Mesenteric fat pad (tissue), 1 donor: Measurements from ENCODE around the gene MDC1. TPM values are rescaled to one million over a fixed set of nuclear protein-coding genes. Genes with fewer than 3 reads are reported as not detected.

ENCODE experiments used
- DNase-seq: peaks from one replicate; pipeline ENCODE4 v3.0.0-alpha.2; 2020; ENCODE audit warnings: low spot score
- total RNA-seq: library from RNA; stranded (reverse); fragmentation: NEBNext Ultra II Directional; extraction: Animal tissue kit (Norgen Biotek cat#: 25700); gene quantifications from one replicate; pipeline ENCODE4 v1.2.1, GENCODE V29; 2021
- donor health status: DM: yes; HTN: yes; CAD: no.

MDC1 gene
- total RNA-seq, 1 donor from 2014 or later = 19.8 TPM

DNA sequence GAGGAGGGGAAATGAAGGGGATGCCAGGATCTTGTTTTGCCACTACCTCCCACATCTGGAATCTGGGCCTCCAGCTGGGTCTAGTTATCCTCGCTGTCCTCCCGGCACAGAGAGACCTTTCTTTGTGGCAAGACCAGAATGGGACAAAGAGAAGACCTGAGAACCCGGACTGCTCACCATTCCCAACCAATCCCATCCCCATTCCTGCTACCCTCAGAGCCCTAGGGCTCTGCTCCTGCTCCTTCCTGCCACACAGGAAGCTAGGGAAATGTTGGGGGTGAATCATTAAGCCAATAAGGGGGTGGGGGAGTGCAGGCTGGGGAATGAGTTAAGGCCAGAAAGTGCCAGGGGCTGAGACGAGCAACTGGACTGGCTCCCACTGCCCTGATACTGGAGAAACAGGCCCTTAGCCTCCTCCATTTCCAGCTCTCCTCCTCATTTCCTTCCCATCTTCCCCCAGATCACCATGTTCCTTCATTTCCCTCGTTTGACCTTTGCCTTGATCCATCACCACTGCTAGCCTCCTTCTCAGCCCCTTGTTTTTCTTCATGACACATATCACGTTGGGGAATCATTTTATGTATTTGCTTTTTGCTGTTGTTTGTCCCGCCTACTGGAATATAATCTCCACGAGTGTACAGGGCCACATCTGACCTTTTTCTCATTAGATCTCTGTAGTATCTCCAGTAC lies 31.9 kb upstream of the MDC1 start:
- no peak for DNase-seq

DNA sequence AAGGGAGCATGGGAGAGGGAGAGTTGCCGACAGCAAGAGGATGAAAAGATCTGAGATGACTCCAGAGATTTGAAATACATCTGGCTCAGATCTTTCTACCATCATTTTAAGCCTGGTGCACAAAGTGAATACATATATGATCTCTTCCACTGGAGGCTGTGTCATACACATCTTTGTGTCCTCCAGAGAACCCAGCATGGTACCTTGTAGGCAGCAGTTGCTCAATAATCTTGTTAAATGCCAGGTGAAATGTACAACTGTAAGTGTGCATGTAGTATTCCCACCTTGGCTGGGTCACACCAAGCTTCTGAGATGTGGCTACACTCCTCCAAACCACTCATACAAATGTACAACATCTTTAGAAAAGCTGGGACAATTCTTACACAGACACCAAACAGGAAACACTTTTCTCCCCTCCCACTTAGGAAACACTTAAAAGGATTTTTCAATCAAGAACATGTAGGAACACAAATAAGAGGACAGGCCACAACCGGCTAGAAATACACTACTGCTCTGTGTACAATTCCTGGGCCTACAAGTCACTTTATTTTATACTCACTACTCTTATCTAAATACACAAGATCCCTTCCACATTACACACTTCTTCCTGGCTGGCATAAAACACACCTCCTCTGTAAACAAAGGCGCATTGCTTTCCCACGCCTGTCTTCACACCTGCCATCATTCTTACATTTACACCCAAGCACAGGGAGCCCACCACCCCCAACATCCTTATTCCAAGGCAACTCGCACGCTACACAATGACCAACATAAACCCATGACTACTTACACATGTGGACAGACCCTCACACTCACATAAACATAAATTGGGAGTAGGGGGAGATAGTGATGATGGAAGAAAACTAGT lies 31.1 kb upstream of the MDC1 start:
- DNase-seq = no peak

DNA sequence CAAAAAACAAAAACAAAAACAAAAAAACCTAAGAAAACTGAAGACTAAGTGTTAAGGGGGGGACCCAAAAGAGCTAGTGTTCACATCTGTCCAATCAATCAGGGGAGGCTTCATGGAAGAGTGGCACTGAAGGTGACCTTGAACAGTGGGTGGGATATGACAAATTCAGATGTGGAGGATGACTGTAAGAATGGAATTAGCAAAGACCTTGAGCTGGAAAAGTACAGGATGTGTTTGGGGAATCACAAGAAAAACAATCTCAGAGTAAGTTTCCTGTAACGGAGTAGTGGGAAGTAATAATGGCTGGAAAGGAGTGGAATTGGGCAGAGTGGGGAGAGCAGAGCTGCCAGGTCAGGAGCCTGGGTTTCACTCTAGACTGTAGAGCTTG lies 30.2 kb upstream of the MDC1 start:
- DNase-seq = no peak

DNA sequence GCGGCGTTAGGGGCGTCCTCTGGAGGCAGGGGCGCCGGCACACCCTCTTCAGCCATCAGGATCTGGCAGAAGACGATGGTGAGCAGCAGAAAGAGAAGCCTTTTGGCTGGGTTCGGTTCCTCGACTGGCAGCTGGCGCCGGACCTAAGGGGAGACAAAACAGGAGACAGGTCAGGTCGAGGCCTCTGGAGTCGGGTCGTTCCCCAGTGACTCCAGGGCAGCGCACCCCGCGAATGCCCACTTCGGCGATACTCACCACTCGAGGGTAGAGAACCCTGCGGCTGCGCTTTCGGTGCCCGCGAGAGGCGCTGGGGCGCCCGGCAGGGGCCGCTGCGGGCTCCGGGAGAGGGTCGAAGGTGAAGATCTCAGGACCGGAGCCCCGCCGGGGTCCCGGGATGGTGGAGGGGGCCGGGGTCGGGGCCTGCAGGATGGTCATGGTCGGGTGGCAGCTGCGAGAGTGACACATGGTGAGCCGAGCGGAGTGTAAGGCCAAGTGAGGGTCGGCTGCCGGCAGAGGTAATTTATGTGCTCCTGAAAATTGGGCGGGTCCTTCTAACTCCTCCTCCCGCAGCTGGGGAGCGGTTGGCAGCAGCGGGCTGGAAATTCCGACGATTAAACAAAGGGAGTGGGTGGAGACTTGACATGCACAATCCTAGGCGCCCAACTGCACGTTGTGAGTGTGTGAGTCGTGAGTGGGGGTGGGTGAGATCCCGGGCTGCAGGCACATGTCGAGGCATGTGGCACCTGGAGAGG lies 27.1 kb upstream of the MDC1 start, which contains the start of gene IER3:
Gene IER3 (minus strand): TSS at position 494 of the 752 bp plus-strand sequence. CDS start 29 bp downstream, at position 465.
- DNase-seq = peak; percentile 95

DNA sequence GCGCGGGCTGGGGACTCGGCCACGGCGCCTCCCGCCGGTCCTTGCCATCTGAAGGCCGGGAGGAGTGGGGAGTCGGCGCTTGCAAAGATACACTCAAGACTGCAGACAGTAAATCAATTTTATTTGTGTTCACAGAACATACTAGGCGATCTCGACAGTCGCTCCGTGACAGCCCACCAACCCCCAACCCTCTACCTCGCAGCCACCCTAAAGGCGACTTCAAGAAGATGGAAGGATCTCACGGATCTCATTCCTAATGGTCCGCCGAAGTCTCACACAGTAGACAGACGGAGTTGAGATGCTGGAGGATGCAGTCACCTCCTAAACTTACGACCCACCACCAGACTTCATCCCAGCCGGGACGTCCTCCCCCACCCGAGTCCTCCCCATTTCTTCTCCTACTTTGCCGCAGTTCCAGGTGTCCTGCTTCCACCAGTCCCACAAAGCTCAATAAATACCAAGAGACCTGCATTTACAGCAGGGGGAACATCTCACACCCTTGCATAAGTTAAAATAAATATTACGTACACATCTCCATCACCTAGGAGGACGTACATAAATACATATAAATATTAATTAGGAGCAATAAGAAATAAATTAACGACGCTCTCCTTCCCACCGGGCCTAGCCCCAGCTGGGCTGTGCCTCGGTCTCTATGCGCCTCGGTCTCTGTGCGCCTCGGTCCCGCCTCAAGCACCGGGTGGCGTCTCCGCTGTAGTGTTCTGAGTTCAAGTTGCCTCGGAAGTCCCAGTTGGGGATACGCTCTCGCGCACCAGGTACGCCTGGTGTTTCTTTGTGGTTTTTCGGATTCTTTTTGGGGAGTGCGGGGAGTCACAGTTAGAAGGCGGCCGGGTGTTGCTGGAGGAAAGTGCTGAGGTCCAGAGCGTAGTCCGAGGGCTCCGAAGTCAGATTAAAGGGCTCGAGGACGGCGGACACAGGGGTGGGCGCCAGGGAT lies 26.3 kb upstream of the MDC1 start:
- DNase-seq = no peak

- peak; percentile 100 for DNase-seq
Measured at GRCh38 chr6:30742316-30743098, 25.4 kb upstream of the MDC1 start, which contains the start of gene FLOT1. Gene FLOT1, minus strand, starts transcription at chr6:30742687. Its CDS starts 498 bp downstream, at chr6:30742189.

DNA sequence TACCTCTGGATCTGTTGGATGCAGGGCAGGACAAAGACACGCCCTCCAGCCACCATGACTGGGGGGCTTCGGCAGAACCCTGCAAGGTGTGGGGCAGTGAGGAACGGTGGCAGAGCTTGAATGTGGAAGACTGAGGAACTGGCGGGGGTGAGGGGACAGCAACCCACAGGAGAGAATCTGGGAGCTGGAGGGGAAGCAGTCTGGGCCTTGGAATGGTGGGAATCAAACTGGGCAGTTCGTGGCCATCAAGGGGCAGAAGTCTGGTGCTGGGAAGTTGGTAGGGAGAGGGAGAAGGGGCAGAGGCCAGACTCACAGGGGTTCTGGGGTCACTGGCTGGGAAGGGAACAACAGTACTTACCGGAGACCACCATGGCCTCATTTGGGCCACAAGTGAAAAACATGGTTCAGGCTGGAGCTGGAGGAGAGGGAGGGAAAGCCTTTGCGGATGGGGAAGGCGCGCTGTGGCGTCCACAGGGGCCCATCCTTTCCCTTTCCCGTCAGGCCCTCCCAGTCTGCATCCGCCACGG lies 24.8 kb upstream of the MDC1 start:
- no peak for DNase-seq

DNA sequence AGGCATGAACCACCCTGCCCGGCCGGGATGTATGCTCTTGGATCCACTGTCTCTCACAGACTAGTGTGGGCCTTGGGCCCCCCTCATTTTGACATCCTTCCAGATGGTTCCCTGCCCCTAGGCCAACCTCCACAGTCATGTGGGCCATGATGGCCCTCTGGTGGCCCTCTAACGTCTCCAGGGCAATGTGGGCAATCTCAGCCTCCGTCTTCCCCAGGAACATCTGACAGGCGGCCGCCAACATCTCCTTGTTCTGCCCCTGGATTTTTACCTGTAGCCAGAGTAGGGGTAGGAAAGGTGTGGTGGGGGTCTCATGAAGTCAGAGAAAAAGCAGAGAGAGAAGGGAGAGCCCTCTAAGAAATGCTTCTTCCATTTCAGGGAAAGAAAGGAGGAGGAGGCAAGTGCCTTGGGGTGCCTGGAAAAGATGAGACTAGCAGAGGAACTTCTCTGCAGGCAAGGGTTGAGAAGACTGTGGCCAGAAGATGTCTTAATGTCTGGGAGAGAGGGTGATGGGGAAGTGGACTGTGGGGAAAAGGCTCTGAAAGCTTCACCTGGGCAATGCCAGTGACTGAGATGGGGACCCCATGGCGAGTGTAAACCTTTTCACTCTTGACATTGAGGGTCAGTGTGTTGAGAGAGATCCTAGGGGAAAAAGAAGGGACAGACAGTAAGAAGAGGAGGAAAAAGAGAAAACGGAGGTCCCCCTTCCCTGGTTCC lies 24.1 kb upstream of the MDC1 start:
- no peak for DNase-seq

- DNase-seq = no peak
Measured at GRCh38 chr6:30740540-30740870, 23.4 kb upstream of the MDC1 start.

DNA sequence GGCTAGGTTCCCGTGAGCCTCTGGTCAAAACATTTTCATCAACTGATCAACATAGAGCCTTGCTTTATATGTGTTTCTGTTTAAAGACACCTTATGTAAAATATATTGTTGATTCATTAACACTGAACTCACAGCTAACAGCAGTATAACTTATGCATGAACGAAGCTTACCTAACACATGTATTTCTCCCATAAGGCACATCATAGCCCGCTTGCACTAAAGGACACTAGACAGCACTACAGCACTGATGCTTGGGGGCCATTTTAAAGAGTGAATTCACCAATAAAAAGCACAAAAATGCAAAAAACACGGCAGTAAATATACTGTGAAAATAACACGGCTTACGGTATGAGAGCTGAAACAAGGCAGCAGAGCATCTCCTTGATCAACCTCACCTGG lies 21.5 kb upstream of the MDC1 start:
- no peak for DNase-seq

DNA sequence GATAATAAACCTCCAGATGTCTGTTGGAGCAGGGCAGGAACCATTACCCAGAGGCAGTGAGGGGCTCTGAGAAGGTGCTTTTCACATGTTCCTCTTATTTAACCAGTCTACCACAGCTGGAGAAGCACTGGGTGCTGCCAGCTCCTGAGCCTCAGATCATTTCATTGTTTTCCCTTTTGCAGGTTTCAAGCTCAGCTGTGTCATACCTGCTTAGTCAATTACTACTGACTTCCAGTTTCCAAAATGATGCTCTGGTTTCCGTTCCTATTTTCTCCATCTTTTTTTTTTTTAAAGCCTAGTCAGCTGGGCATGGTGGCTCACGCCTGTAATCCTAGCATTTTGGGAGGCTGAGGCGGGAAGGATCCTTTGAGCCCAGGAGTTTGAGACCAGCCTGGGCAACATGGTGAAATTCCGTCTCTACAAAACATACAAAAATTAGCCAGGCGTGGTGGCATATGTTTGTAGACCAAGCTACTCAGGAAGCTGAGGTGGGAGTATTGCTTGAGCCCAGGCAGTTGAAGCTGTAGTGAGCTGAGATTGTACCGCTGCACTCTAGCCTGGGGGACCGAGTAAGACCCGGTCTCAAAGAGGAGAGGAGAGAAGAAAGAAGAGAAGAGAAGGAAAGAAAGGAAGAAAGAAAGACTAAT lies 18.7 kb upstream of the MDC1 start:
- no peak for DNase-seq

DNA sequence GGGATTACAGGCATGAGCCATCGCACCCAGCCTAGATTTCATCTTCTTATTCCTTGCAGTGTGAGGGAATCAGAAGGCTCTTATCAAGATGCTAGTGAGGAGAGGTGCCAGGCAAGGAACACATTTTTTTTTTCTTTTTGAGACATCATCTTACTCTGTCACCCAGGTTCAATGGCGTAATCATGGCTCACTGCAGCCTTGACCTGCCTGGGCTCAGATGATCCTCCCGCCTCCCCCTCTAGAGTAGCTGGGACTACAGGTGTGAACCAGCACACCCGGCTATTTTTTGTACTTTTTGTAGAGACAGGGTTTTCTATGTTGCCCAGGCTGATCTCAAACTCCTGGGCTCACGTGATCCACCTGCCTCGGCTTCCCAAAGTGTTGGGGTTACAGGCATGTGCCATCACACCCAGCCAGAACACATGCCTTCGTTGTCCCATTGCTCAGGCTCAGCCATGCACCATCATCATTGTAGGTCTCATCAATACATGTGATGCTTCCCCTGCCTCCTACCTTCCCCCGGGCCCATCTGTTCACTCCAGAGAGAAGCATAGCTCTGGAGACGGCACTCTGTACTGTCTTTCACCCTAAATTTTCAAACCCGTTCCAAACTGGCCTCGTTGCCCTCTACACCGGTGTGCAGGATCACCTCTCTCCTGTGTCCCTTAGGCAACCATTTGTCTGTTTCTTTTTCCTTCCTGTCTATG lies 15.3 kb upstream of the MDC1 start:
- DNase-seq = no peak

GRCh38 chr6:30730601-30731435 lies 13.7 kb upstream of the MDC1 start:
- DNase-seq = no peak

DNA sequence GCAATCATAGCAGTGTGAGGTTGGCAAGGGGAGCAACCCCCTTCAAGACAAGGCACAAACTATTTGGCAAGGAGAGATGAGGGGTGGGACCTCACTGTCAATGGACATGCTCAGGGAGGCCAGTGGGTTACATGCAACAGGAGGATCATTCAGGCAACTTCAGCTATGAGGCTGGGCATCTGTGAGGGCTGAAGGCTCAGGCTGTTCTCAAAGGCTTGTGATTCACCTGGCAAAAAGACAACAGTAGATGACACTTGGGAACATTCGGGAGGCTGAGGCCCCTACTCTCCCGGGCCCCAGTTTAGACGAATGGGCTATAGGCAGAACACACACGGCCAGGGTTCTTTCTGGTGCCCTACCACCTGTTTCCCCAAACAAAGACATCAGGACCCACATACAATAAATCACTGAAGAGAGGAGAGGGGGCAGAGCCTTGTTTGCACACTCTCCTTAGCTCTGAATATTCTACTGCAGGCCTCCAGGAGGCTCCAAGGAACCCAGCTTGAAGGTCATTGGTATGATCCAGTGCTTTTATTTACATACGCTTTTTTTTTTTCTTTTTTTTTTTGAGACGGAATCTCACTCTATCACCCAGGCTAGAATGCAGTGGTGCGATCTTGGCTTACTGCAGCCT lies 11.0 kb upstream of the MDC1 start:
- DNase-seq = no peak

GRCh38 chr6:30726506-30727413 lies 9.7 kb upstream of the MDC1 start:
- no peak for DNase-seq
